Stomach (tissue), 4 donors: Measurements from ENCODE around the gene FGF8.

Experiments
- EP300 ChIP-seq: sonication (generic); formaldehyde crosslinking; IDR thresholded peaks from one replicate; pipeline ENCODE4 v1.6.1; 2017; ENCODE audit warnings: antibody characterized with exemption
- POLR2A ChIP-seq, 4 donors: fragments of 450-650 bp; IDR thresholded peaks; one replicate each; pipeline ENCODE4 v1.6.1; 2016; ENCODE audit warnings: antibody characterized with exemption in 4 of 4, control low read depth in 2 of 4, mild to moderate bottlenecking in 1 of 4, moderate library complexity in 1 of 4
- POLR2AphosphoS5 ChIP-seq, 3 donors: sonication (generic); formaldehyde crosslinking; IDR thresholded peaks; one replicate each; pipeline ENCODE4 v1.6.1; 2016; ENCODE audit warnings: antibody characterized with exemption in 3 of 3
- TF ChIP-seq, protein P1 (sequence below), 7 experiments: fragments of 450-650 bp in 4 of 7; fragments of 200-600 bp in 3 of 7; sonication (generic) in 3 of 7; IDR thresholded peaks; one replicate each; pipeline ENCODE4 v1.5.1; 2016 to 2019; ENCODE audit warnings: antibody characterized with exemption in 7 of 7, control low read depth in 2 of 7, mild to moderate bottlenecking in 1 of 7

- TF ChIP-seq POLR2A (IDR thresholded peaks at IDR 0.05) (no peak), EP300 (no peak), POLR2AphosphoS5 (IDR thresholded peaks at IDR 0.05) (no peak)
- TF ChIP-seq, protein P1, sequence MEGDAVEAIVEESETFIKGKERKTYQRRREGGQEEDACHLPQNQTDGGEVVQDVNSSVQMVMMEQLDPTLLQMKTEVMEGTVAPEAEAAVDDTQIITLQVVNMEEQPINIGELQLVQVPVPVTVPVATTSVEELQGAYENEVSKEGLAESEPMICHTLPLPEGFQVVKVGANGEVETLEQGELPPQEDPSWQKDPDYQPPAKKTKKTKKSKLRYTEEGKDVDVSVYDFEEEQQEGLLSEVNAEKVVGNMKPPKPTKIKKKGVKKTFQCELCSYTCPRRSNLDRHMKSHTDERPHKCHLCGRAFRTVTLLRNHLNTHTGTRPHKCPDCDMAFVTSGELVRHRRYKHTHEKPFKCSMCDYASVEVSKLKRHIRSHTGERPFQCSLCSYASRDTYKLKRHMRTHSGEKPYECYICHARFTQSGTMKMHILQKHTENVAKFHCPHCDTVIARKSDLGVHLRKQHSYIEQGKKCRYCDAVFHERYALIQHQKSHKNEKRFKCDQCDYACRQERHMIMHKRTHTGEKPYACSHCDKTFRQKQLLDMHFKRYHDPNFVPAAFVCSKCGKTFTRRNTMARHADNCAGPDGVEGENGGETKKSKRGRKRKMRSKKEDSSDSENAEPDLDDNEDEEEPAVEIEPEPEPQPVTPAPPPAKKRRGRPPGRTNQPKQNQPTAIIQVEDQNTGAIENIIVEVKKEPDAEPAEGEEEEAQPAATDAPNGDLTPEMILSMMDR (IDR thresholded peaks at IDR 0.05): no peak
Observed at GRCh38 chr10:101812606-101813005, 36.7 kb upstream of the FGF8 start.
